ENCODE results near the gene PCSK4.

Gene PCSK4

DNA sequence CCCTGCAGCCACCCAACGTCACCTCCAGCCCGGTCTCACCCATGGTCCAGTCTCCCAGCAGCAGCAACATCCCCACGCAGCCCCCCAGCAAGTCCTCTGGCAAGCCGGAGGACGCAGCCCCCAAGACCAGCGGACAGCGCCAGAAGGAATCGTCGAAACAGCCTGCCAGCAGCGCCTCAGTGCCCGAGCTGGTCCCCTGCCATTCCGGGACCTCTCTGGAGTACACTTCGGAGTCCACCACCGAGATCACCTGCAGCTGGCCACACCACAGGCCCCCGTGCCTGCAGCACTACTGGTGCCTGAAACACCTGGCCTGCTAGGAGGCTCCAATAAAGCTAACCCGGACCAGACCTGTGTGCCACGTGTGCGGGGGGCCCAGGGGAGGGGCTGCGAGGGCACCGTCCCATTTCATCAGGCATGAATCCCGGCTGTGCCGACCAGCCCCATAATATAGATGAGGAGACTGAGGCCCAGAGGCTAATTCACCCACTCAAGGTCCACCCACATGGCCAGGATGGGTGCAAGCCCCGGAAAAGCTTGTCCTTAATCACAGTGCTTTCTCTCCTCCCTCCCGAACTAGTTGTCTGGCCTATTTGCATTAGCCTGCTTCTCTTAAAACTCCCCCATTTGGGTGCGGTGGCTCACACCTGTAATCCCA, 7.6 kb upstream of the PCSK4 start:
- H3K9ac ChIP-seq (ENCODE audit: low read length) = no peak overlapping the region
- no peak overlapping the region for H3K4me2 ChIP-seq (ENCODE audit: low read depth, low read length, poor library complexity, severe bottlenecking)
- H3K4me3 ChIP-seq (ENCODE audit: insufficient read depth, low read length, poor library complexity, severe bottlenecking) = no peak overlapping the region
- H4K20me1 ChIP-seq (ENCODE audit: low read depth, low read length) = no peaks in the 10 kb centered on the region
- H3K9me3 ChIP-seq (ENCODE audit: insufficient read depth, low read length) = no peaks in the 10 kb centered on the region
- H3K27ac ChIP-seq (ENCODE audit: low read depth, low read length) = no peak overlapping the region
- H3K27me3 ChIP-seq (ENCODE audit: low read length) = no peaks in the 10 kb centered on the region
- H3F3A ChIP-seq (ENCODE audit: insufficient read depth) = no peaks in the 10 kb centered on the region
- no peaks in the 10 kb centered on the region for H3K36me3 ChIP-seq (ENCODE audit: low read length)
- H3K9me2 ChIP-seq (replicated peaks; ENCODE audit: insufficient read depth, low read length) = no peaks in the 10 kb centered on the region
- no peak overlapping the region for H2AFZ ChIP-seq (ENCODE audit: low read depth, low read length, severe bottlenecking)
- TF ChIP-seq CTCF (IDR thresholded peaks at IDR 0.05; ENCODE audit: insufficient read depth, low read length, poor library complexity, severe bottlenecking) (no peak), EZH2phosphoT487 (conservative IDR thresholded peaks at IDR 0.05; ENCODE audit: low read length) (no peak)
- no peaks in the 10 kb centered on the region for H3K79me2 ChIP-seq (ENCODE audit: insufficient read depth, low read length)

GRCh38 chr19:1496714-1497577, 6.8 kb upstream of the PCSK4 start:
- Histone ChIP-seq H2AFZ (ENCODE audit: low read depth, low read length, severe bottlenecking) (no peak overlapping the region), H3K9me3 (ENCODE audit: insufficient read depth, low read length) (no peaks in the 10 kb centered on the region), H3K27ac (ENCODE audit: low read depth, low read length) (no peak overlapping the region), H3K4me2 (ENCODE audit: low read depth, low read length, poor library complexity, severe bottlenecking) (no peak overlapping the region), H3F3A (ENCODE audit: insufficient read depth) (no peaks in the 10 kb centered on the region), H3K9ac (ENCODE audit: low read length) (no peak overlapping the region), H3K36me3 (ENCODE audit: low read length) (no peaks in the 10 kb centered on the region), H3K27me3 (ENCODE audit: low read length) (no peaks in the 10 kb centered on the region), H3K79me2 (ENCODE audit: insufficient read depth, low read length) (no peaks in the 10 kb centered on the region), H3K9me2 (replicated peaks; ENCODE audit: insufficient read depth, low read length) (no peaks in the 10 kb centered on the region), H3K4me3 (ENCODE audit: insufficient read depth, low read length, poor library complexity, severe bottlenecking) (no peak overlapping the region), H4K20me1 (ENCODE audit: low read depth, low read length) (no peaks in the 10 kb centered on the region)
- TF ChIP-seq CTCF (IDR thresholded peaks at IDR 0.05; ENCODE audit: insufficient read depth, low read length, poor library complexity, severe bottlenecking) = no peak
- no peak for TF ChIP-seq EZH2phosphoT487 (conservative IDR thresholded peaks at IDR 0.05; ENCODE audit: low read length)

GRCh38 chr19:1495799-1496713, 5.9 kb upstream of the PCSK4 start:
- Histone ChIP-seq H3K4me2 (ENCODE audit: low read depth, low read length, poor library complexity, severe bottlenecking) (no peak overlapping the region), H3K9ac (ENCODE audit: low read length) (no peak overlapping the region), H3K27ac (ENCODE audit: low read depth, low read length) (no peak overlapping the region), H2AFZ (ENCODE audit: low read depth, low read length, severe bottlenecking) (no peak overlapping the region), H4K20me1 (ENCODE audit: low read depth, low read length) (no peaks in the 10 kb centered on the region), H3K79me2 (ENCODE audit: insufficient read depth, low read length) (no peaks in the 10 kb centered on the region), H3F3A (ENCODE audit: insufficient read depth) (no peaks in the 10 kb centered on the region), H3K9me3 (ENCODE audit: insufficient read depth, low read length) (no peaks in the 10 kb centered on the region), H3K36me3 (ENCODE audit: low read length) (no peaks in the 10 kb centered on the region), H3K9me2 (replicated peaks; ENCODE audit: insufficient read depth, low read length) (no peaks in the 10 kb centered on the region), H3K4me3 (ENCODE audit: insufficient read depth, low read length, poor library complexity, severe bottlenecking) (no peak overlapping the region), H3K27me3 (ENCODE audit: low read length) (no peaks in the 10 kb centered on the region)
- TF ChIP-seq EZH2phosphoT487 (conservative IDR thresholded peaks at IDR 0.05; ENCODE audit: low read length) (no peak), CTCF (IDR thresholded peaks at IDR 0.05; ENCODE audit: insufficient read depth, low read length, poor library complexity, severe bottlenecking) (no peak)

All from SU-DHL-6 (cell line).